Measurements from ENCODE around the gene SEH1L.
A peak's percentile ranks its signal among the peaks of the same experiment; 100 is the strongest.
"Not testable (repeated sequence)": the region's sequence is repeated elsewhere in the genome, so short reads cannot be mapped to it uniquely, and the experiment has no call there.

SEH1L gene

GRCh38 chr18:12947285-12948049, at the start of gene SEH1L:
Gene SEH1L (plus strand): TSS chr18:12948011. CDS start chr18:12948122, 111 bp downstream.
- peak; percentile 88 for DNase-seq

GRCh38 chr18:12901208-12901607, 46.6 kb upstream of the SEH1L start:
- DNase-seq, result not testable (repeated sequence)

GRCh38 chr18:12904012-12904516, 43.7 kb upstream of the SEH1L start:
- DNase-seq, result no peak

- DNase-seq, result no peak
Measured at GRCh38 chr18:12906119-12906518, 41.7 kb upstream of the SEH1L start.

GRCh38 chr18:12906773-12907172, 41.0 kb upstream of the SEH1L start:
- no peak for DNase-seq

- DNase-seq, result no peak
Measured at GRCh38 chr18:12907258-12907925, 40.4 kb upstream of the SEH1L start.

GRCh38 chr18:12908706-12909105, 39.1 kb upstream of the SEH1L start:
- DNase-seq, result no peak

GRCh38 chr18:12911025-12911928, 36.5 kb upstream of the SEH1L start:
- no peak for DNase-seq

GRCh38 chr18:12911929-12912703, 35.7 kb upstream of the SEH1L start:
- DNase-seq, result no peak

- DNase-seq, result no peak
Measured at GRCh38 chr18:12921178-12921577, 26.6 kb upstream of the SEH1L start.

GRCh38 chr18:12922266-12922665, 25.5 kb upstream of the SEH1L start:
- DNase-seq, result no peak

GRCh38 chr18:12924616-12925015, 23.2 kb upstream of the SEH1L start:
- DNase-seq, result no peak

GRCh38 chr18:12928206-12928605, 19.6 kb upstream of the SEH1L start:
- no peak for DNase-seq

- peak; percentile 50 for DNase-seq
Measured at GRCh38 chr18:12928641-12929040, 19.2 kb upstream of the SEH1L start.

GRCh38 chr18:12929477-12930083, 18.2 kb upstream of the SEH1L start:
- no peak for DNase-seq

- DNase-seq, result no peak
Measured at GRCh38 chr18:12930376-12930775, 17.4 kb upstream of the SEH1L start.

- no peak for DNase-seq
Measured at GRCh38 chr18:12930908-12931307, 16.9 kb upstream of the SEH1L start.

GRCh38 chr18:12933327-12933726, 14.5 kb upstream of the SEH1L start:
- DNase-seq, result no peak

- peak; percentile 54 for DNase-seq
Measured at GRCh38 chr18:12934454-12935071, 13.2 kb upstream of the SEH1L start.

- no peak for DNase-seq
Measured at GRCh38 chr18:12939162-12939561, 8.6 kb upstream of the SEH1L start.

- no peak for DNase-seq
Measured at GRCh38 chr18:12943215-12943614, 4.6 kb upstream of the SEH1L start.

Measured in kidney glomerular epithelial cell (primary cell).